CD4-positive, alpha-beta T cell treated with Interleukin-6 at 100 ng/mL for 8 hours (primary cell): ENCODE data around the gene FNDC5.
A peak's percentile ranks its signal among the peaks of the same experiment; 100 is the strongest.

Source experiments
- DNase-seq: peaks from one replicate; pipeline ENCODE4 v3.0.0-alpha.2; 2020; ENCODE audit warnings: mixed read lengths, low spot score

The FNDC5 gene

GRCh38 chr1:32864375-32865019 lies 6.2 kb downstream of the FNDC5 start:
- DNase-seq = no peak

GRCh38 chr1:32863881-32864245 lies 6.8 kb downstream of the FNDC5 start:
- no peak for DNase-seq

- no peak for DNase-seq
Observed at GRCh38 chr1:32863218-32863880, 7.4 kb downstream of the FNDC5 start.

- no peak for DNase-seq
Observed at GRCh38 chr1:32861904-32862695, 8.6 kb downstream of the FNDC5 start.

- no peak for DNase-seq
Observed at GRCh38 chr1:32860566-32860965, 10.1 kb downstream of the FNDC5 start.

GRCh38 chr1:32859915-32860314 lies 10.8 kb downstream of the FNDC5 start:
- DNase-seq = no peak

- no peak for DNase-seq
Observed at GRCh38 chr1:32858791-32859190, 11.9 kb downstream of the FNDC5 start.

- DNase-seq = no peak
Observed at GRCh38 chr1:32858136-32858535, 12.6 kb downstream of the FNDC5 start.

- no peak for DNase-seq
Observed at GRCh38 chr1:32855861-32856617, 14.7 kb downstream of the FNDC5 start.

- DNase-seq = no peak
Observed at GRCh38 chr1:32848354-32849063, 22.2 kb downstream of the FNDC5 start.

GRCh38 chr1:32831878-32832277 lies 38.8 kb downstream of the FNDC5 start:
- DNase-seq = no peak

GRCh38 chr1:32830092-32830852 lies 40.4 kb downstream of the FNDC5 start:
- DNase-seq = no peak

GRCh38 chr1:32828341-32828740 lies 42.4 kb downstream of the FNDC5 start:
- no peak for DNase-seq

- DNase-seq = no peak
Observed at GRCh38 chr1:32825181-32825580, 45.5 kb downstream of the FNDC5 start.

- peak; percentile 14 for DNase-seq
Observed at GRCh38 chr1:32818804-32819541, 51.7 kb downstream of the FNDC5 start.

- peak; percentile 8 for DNase-seq
Observed at GRCh38 chr1:32817815-32818786, 52.6 kb downstream of the FNDC5 start.

GRCh38 chr1:32817159-32817814 lies 53.4 kb downstream of the FNDC5 start, which contains the start of the genes S100PBP and YARS1:
Gene S100PBP (plus strand): TSS chr1:32817653. CDS start chr1:32826100, 8,447 bp downstream.
Gene YARS1 (minus strand): TSS chr1:32817358. CDS start chr1:32817244, 114 bp downstream.
- peak; percentile 99 for DNase-seq

- DNase-seq = no peak
Observed at GRCh38 chr1:32816676-32817158, 54.0 kb downstream of the FNDC5 start.
